Thoracic aorta (tissue), 2 donors: ENCODE results near the gene KCNJ14. TPM values are rescaled to one million over a fixed set of nuclear protein-coding genes. Genes with fewer than 3 reads are reported as not detected.

ENCODE experiments used
- ATAC-seq: fragments of 150-250 bp; one replicate; pipeline ENCODE4 v1.8.0; 2017; ENCODE audit warnings: low read depth; ENCODE audit not compliant: insufficient number of reproducible peaks, low FRiP score
- DNase-seq: peaks from one replicate; pipeline ENCODE4 v3.0.0-alpha.2; 2020; ENCODE audit warnings: low spot score
- H3K27ac ChIP-seq, 2 donors: fragments of 200-600 bp; sonication (generic); 1 replicate in 1 of 2; 2 replicates in 1 of 2; pipeline ENCODE4 v1.5.1; 2016; ENCODE audit warnings: mild to moderate bottlenecking in 2 of 2, moderate library complexity in 2 of 2
- H3K27me3 ChIP-seq: fragments of 200-600 bp; sonication (generic); replicated peaks from 2 replicates; pipeline ENCODE4 v1.6.0; 2016; ENCODE audit warnings: mild to moderate bottlenecking; ENCODE audit not compliant: insufficient read depth
- H3K36me3 ChIP-seq: fragments of 200-600 bp; sonication (generic); one replicate; pipeline ENCODE4 v1.5.1; 2016
- H3K4me1 ChIP-seq, 2 donors: fragments of 200-600 bp; sonication (generic); 1 replicate in 1 of 2; 2 replicates in 1 of 2; pipeline versions ENCODE4 v1.5.1 to v1.6.0; 2016; ENCODE audit warnings: low read depth in 2 of 2, mild to moderate bottlenecking in 1 of 2; ENCODE audit not compliant: control insufficient read depth in 1 of 2
- H3K4me3 ChIP-seq: fragments of 200-600 bp; sonication (generic); 2 replicates; pipeline ENCODE4 v1.5.1; 2016; ENCODE audit warnings: mild to moderate bottlenecking
- H3K9me3 ChIP-seq: fragments of 200-600 bp; sonication (generic); 2 replicates; pipeline ENCODE4 v1.5.1; 2016
- CTCF ChIP-seq: fragments of 200-600 bp; sonication (generic); IDR thresholded peaks from one replicate; pipeline ENCODE4 v1.5.1; 2019; ENCODE audit warnings: antibody characterized with exemption
- total RNA-seq, 2 donors: library from RNA; depleted of rRNA; stranded (reverse); fragments of >200 nt; gene quantifications; one replicate each; pipeline versions ENCODE4 v1.1.0 to v1.2.3, GENCODE V29; 2016

Gene KCNJ14
- total RNA-seq, 2 donors from 2014 or later, result 0.27 to 1.2 TPM

DNA sequence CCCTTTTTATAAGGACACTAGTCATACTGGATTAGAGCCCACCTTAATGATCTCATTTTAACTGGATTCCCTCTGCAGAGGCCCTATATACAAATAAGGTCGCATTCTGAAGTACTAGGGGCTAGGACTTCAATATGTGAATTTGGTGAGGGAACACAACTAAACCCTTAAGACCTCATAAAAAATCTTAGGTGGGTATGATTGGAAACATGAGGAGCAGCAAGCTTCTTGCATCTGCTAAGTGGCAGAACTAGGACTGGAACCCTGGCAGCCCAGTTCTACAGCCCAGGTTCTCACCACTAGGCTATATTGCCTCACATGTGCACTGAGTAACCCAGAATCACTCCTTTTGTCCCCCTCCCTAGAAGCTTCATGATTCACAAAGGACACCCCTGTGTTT, 26.7 kb upstream of the KCNJ14 start:
- Histone ChIP-seq H3K4me3 (no peak overlapping the region), H3K27ac (no peak overlapping the region), H3K36me3 (no peaks in the 10 kb centered on the region), H3K27me3 (no peaks in the 10 kb centered on the region), H3K4me1 (no peaks in the 10 kb centered on the region), H3K9me3 (no peaks in the 10 kb centered on the region)
- no peak for TF ChIP-seq CTCF
- DNase-seq, result no peak
- no peak for ATAC-seq

- H3K4me3 ChIP-seq, result no peak overlapping the region
- H3K9me3 ChIP-seq, result no peaks in the 10 kb centered on the region
- no peak for DNase-seq
- H3K4me1 ChIP-seq, result no peaks in the 10 kb centered on the region
- H3K27me3 ChIP-seq, result no peaks in the 10 kb centered on the region
- no peak for ATAC-seq
- H3K36me3 ChIP-seq, result no peaks in the 10 kb centered on the region
- TF ChIP-seq CTCF, result no peak
- no peak overlapping the region for H3K27ac ChIP-seq
Measured at GRCh38 chr19:48433337-48433736, 22.0 kb upstream of the KCNJ14 start.

- H3K4me3 ChIP-seq, result no peak overlapping the region
- ATAC-seq (no peak), DNase-seq (no peak)
- TF ChIP-seq CTCF, result no peak
- no peak overlapping the region for H3K27ac ChIP-seq
- no peaks in the 10 kb centered on the region for H3K9me3 ChIP-seq
- peaks cover 3% of the 10 kb centered on the region for H3K27me3 ChIP-seq
- H3K36me3 ChIP-seq, result no peaks in the 10 kb centered on the region
- no peaks in the 10 kb centered on the region for H3K4me1 ChIP-seq
Measured at GRCh38 chr19:48436586-48436985, 18.8 kb upstream of the KCNJ14 start.

DNA sequence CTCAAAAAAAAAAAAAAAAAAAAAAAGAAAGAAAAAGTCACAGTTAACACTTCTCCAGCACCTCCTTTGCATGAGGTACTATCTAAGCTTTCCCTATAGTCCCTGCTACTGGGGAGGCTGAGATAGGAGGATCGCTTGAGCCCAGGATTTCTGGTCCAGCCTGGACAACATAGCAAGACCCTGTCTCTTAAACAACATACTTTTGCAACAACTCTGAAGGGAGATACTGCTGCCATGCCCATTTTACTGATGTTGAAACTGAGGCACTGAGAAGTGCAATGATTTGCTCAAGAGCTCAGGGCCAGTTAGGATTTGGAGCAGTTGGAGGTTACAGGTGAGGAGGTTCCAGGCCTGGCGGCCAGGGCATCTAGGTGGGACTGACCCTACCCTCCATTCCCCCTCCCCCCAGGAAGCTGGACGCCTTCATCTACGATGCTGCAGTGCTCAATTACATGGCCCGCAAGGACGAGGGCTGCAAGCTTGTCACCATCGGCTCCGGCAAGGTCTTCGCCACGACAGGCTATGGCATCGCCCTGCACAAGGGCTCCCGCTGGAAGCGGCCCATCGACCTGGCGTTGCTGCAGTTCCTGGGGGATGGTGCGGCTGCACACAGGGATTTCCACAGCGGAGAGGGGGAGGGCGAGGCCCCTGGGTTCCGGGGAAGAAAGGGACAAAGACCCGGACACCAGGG, 13.9 kb upstream of the KCNJ14 start:
- Histone ChIP-seq H3K36me3 (no peaks in the 10 kb centered on the region), H3K27ac (no peak overlapping the region), H3K4me1 (peaks cover 15 to 20% of the 10 kb centered on the region in 2 donors), H3K27me3 (peaks cover 3% of the 10 kb centered on the region), H3K9me3 (no peaks in the 10 kb centered on the region), H3K4me3 (no peak overlapping the region)
- no peak for ATAC-seq
- TF ChIP-seq CTCF, result no peak
- DNase-seq, result no peak

DNA sequence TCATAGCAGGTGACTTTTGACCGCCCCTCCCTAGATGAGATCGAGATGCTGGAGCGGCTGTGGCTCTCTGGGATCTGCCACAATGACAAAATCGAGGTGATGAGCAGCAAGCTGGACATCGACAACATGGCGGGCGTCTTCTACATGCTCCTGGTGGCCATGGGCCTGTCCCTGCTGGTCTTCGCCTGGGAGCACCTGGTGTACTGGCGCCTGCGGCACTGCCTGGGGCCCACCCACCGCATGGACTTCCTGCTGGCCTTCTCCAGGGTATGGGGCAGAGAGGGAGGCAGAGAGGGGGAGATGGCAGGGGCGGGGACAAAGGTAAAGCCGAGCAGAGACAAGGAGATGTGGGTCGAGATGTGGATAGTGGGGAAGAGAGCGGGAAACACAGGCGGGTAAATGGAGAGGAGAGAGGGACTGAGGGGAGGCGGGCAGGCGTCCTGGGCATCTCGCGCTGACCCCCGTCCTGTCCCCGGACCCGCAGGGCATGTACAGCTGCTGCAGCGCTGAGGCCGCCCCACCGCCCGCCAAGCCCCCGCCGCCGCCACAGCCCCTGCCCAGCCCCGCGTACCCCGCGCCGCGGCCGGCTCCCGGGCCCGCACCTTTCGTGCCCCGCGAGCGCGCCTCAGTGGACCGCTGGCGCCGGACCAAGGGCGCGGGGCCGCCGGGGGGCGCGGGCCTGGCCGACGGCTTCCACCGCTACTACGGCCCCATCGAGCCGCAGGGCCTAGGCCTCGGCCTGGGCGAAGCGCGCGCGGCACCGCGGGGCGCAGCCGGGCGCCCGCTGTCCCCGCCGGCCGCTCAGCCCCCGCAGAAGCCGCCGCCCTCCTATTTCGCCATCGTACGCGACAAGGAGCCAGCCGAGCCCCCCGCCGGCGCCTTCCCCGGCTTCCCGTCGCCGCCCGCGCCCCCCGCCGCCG, 13.0 kb upstream of the KCNJ14 start:
- Histone ChIP-seq H3K36me3 (no peaks in the 10 kb centered on the region), H3K4me1 (peaks cover 17 to 22% of the 10 kb centered on the region in 2 donors), H3K9me3 (no peaks in the 10 kb centered on the region), H3K4me3 (no peak overlapping the region), H3K27me3 (peaks cover 3% of the 10 kb centered on the region), H3K27ac (no peak overlapping the region)
- DNase-seq (no peak), ATAC-seq (no peak)
- no peak for TF ChIP-seq CTCF
